AG09319 (cell line): ENCODE data around the gene NPC1L1.
"Not testable (repeated sequence)": the region's sequence is repeated elsewhere in the genome, so short reads cannot be mapped to it uniquely, and the experiment has no call there.

Source experiments
- DNase-seq: peaks from one replicate; pipeline ENCODE4 v3.0.0-alpha.2; 2010; ENCODE audit warnings: low read depth; ENCODE audit errors: extremely low read depth
- CTCF ChIP-seq: IDR thresholded peaks from 2 replicates; pipeline ENCODE4 v1.5.1; 2011; ENCODE audit warnings: low read depth, mild to moderate bottlenecking, inconsistent platforms, low read length, moderate library complexity

The NPC1L1 gene

GRCh38 chr7:44508328-44509030 lies 32.7 kb downstream of the NPC1L1 start:
- no peak for DNase-seq
- no peak for TF ChIP-seq CTCF

- not testable (repeated sequence) for DNase-seq
Observed at GRCh38 chr7:44506592-44507288, 34.4 kb downstream of the NPC1L1 start.

DNA sequence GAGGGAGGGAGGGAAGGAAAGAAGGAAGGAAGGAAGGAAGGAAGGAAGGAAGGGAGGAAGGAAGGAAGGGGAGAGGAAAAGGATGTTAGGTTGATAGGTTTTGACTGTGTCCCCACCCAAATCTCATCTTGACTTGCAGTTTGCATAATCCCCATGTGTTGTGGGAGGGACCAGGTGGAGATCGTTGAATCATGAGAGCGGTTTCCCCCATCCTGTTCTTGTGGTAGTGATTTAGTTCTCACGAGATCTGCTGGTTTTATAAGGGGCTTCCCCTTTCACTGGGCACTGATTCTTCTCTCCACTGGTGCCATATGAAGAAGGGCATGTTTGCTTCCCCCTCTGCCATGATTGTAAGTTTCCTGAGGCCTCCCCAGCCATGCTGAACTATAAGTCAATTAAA lies 35.5 kb downstream of the NPC1L1 start:
- no peak for DNase-seq
- no peak for TF ChIP-seq CTCF

DNA sequence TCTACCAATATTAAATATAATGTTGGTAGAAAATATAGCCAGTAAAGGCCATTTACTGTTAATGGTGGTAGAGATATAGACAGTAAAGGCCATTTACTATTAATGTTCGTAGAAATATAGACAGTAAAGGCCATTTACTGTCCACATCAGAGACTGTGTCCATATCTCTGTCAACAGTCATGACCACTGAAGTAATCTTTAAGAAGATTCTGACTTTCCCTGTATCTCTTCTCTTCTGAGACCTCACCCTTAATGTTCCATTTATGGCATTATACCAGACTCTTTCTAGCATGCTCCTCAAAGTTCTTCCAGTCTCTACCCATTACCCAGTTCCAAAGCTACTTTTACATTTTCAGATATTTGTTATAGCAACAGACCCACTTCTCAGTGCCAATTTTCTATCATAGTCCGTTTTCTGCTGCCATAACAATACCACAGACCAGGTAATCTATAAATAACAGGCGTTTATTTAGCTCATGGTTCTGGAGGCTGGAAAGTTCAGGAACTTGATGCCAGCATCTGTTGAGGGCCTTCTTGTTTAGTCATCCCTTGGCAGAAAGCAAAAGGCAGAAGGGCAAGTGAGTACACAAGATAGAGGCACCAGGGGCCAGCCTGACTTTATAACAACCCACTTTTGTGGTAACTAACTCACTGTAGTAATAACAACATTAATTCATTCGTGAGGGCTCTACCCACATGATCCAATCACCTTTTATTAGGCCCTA lies 42.7 kb downstream of the NPC1L1 start:
- no peak for DNase-seq
- no peak for TF ChIP-seq CTCF

DNA sequence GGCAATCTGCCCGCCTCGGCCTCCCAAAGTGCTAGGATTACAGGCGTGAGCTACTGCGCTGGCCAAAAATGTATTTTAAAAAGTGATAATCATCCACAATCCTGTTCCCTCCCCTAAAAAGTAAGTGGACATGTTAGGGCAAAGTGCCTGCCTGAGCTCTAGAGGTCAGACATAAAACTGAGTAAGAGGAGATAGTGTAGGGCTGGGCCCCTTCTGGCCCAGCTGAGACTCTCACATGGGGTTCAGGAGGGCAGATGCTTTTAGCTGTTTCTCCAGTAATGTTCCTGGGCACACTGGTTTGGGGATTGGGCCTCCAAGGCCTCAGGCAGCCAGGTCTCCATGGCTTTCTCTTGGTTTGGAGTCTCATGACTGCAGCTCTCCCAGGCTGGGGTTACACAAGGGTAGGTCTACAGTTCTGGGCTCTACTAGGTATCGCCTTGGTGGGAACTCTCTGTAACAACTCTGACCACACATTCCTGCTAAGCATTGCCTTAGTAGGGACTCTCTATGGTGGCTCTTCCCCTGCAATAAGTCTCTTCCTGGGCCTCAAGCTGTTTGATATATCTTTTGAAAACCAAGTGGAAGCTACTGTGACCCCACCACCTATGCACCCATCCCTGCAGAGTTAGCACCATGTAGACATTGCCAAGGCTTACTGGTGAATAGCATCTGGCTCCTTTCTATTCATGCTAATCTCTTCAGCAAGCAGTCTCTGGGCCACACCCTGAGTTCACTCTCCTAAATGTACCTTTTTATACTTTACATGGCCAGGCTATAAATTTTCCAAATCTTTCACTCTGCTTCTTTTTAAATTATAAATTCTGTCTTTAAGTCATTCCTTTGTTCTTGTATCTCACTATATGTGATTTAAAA lies 43.7 kb downstream of the NPC1L1 start:
- TF ChIP-seq CTCF = no peak

GRCh38 chr7:44496385-44496784 lies 44.7 kb downstream of the NPC1L1 start:
- TF ChIP-seq CTCF = no peak
- DNase-seq = no peak

More for the DNA sequence above, 43.7 kb downstream of the NPC1L1 start:
- DNase-seq = no peak

GRCh38 chr7:44494960-44495359 lies 46.2 kb downstream of the NPC1L1 start:
- DNase-seq = no peak
- no peak for TF ChIP-seq CTCF
